HG03108 (cell line): ENCODE measurements around the gene SMARCA1.

ENCODE experiments used
- ATAC-seq: cut with Tn5 transposase; IDR thresholded peaks from one replicate; pipeline ENCODE4 v1.9.1; 2021; ENCODE audit warnings: moderate library complexity; ENCODE audit not compliant: unreplicated experiment

Gene SMARCA1

DNA sequence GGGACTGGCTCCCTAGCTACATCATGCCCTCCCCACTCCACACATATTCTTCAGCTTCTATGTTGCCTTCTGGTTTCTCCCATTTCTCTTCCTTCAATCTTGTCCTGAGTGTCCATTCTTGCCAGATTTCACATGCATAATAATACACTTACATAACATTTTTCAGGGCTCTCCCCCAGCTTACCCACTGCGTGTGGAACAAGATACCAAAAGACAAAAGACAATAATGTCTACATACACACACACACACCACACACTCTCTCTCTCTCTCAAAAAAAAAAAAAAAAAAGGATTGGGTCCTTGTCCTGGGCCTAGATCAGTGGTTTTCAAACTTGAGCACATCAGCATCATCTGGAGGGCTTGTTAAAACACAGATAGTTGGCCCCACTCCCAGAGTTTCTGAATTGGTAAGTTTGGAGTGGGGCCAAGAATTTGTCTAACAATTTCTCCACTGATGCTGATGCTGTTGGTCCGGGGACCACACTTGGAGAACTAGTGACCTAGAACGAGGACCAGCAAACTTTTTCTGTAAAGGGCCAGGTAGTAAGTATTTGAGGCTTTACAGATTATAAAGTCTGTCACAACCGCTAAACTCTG is 6.5 kb upstream of the SMARCA1 start:
- no peak for ATAC-seq

DNA sequence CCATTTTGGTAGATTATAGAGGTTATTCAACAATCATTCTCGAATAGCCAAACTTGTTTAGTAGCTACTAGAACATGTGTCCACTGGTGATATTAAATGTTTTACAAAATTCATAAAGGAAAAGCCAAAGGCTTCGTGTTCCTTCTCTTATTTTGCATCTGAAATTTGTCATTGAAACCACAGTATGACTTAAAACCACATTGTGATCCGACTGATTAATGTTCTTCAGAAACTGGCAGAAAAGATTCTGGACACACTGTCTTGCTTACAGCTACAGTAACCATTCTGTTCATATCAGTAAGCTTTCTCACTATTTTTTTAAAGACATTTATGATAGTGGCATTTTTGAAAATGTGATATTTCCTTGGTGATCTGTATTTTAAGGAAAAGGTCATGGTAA is 2.6 kb upstream of the SMARCA1 start:
- ATAC-seq, result no peak

DNA sequence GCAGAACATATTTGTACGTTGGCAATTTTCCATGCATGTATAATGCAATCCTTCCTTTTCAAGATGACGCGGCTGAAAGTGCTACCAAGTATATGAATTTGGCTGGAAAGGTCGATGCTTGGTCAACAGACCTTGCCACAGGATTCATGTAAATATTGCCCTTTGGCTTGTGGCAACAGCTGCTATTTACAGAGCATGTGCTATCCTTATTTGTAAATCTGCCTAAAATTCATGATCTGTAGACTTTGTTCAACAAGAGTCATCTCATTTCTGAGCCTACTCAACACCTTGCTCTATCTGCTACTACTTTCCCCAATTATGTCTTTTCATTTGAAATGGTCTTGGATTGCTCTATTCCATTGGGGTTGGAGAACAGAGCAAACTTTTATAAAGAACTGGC is 1.9 kb upstream of the SMARCA1 start:
- ATAC-seq, result no peak

DNA sequence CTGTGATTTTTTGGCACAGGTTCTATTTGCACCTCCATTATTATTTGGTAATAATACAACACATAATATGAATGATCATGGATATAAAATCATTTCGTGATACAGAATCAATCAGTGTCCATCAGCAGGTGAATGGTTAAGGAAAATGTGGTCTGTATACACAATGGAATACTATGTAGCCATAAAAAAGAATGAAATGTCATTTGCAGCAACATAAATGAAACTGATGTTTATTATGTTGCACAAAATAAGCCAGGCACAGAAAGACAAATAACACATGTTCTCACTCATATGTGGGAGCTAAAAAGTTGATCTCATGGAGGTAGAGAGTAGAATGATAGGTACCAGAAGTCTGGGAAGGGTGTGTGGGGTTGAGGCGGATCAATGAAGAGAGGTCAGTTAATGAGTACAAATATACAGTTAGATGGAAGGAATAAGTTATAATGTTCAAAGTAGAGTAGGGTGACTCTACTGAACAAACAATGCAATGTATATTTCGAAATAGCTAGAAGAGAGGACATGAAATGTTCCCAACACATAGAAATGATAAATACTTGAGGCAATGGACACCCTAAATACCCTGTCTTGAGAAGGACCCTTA is 1.1 kb upstream of the SMARCA1 start:
- ATAC-seq, result no peak

DNA sequence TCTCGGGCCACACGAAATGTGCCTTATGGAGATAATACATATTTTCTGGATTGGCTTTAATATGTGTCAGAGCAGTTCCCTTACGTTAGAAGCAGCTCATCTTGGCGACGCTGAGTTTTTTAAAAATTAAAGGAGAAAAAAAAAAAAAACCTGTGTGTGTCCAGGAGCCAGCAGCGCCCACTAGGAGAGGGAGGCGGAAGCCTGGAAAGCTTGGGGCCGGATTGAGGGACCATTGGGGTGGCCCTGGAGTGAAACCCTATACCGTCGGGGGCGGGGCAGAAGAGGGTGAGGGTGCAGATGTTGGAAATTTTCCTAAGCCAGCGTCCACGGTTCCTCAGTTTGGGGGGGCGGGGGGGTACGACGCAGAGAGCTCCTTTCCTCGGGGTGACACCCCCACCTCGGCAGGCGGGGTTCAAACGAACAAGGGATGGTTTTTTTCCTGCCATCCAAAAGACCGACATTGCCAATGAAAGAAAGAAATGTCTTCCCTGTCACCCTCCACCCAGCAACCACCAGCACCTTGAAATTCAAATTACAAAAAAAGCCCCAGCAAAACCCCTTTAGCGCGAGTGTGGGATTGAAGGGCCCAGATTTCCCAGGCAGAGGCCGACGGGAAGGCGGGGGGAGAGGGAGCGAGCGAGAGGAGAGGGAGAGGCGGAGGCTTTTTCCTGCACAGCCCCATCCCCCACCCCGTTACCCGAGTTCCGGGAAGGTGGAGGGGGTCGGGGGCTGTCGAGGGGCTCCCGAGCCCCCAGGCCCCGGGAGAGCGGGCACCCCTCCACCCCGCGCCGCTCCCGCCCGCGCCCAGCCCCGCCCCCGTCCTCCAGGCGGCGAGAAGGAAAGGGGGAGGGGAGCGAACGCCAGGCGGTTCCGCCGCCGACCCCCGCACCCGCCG is 859 bp downstream of the SMARCA1 start:
- ATAC-seq, result no peak

DNA sequence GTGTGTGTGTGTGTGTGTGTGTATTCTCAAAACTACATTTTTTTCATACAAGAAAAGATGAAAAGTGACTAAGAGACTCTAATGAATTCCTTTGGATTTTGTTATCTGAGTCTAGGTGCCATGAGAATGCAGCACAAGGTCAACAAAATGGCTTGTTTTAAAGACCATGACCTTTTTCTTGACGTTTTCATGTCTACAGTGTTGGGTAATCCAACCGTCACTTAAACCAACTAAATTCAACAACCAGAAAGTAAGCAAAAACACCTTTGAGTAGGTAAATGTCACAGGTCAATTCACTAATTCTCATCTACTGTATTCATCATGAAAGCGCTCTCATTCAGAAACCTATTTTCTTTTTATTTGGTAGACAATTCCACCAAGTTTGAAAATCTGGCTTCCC is 3.1 kb downstream of the SMARCA1 start:
- no peak for ATAC-seq

DNA sequence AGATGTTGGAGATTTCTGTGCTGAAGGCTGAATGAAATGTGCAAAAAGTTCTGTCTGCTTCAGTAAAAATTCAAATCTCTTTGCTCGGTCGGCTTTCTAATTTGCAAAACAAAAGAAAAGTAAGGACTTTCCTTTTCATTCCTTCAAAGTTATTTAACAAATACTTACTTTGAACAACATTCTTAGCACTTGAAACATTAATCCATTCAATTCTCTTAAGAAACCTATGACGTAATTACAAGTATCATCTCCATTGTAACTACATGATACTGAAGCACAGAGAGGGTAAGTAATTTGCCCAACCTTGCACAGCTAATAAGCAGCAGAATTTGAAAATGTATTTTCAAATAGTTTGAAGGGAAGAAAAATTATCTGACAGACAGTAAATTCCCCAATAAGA is 6.9 kb downstream of the SMARCA1 start:
- ATAC-seq, result no peak

DNA sequence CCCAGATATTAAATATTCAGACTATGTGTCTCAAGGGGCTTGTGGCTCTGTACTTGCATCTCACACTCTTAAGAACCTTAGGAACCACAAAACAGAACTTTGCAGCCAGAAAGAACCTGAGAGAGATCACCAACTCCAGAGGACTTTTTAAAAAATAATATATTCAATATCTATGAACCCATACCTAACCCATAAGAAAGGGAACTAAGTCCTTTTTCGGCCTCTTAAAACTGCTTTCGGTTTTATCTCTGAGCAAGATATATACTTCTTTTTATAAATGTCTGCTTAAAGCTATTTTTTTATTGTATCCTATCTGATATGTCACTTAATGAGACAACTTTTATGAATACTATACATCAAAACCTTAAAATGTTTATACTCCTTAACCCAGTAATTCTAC is 10.9 kb downstream of the SMARCA1 start:
- no peak for ATAC-seq

DNA sequence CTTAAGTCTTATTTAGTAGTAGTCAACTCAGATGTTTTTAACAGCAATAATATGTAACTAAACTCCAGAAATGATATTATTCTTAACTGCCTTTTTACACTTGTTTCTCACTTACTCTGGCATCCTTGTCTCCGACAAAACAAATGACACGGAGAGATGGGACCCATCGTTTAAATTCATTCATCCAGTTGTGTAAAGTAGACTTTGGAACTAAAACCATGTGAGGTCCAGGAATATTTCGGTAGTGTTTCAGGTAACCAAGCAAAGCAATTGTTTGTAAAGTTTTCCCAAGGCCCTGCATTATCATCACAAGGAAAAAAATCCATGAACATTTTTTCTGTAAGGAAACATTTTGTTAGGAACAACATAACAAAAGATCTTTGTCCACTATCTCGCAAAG is 11.6 kb downstream of the SMARCA1 start:
- no peak for ATAC-seq

DNA sequence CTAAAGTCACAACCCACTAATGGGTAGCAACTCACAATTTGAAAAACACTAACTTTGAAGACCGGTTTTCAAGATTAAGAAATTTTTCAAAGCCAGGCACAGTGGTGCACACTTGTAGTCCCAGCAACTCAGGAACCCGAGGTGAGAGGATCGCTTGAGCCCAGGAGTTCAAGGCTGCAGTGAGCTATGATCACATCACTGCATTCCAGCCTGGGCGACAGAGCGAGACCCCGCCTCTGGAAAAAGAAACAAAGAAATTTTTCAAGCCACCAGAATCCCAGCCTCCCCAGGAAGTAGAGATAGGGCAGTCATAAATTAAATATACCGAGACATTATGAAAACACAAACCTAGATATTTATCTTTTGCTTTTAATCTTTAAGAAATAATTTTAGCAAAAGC is 13.0 kb downstream of the SMARCA1 start:
- no peak for ATAC-seq

DNA sequence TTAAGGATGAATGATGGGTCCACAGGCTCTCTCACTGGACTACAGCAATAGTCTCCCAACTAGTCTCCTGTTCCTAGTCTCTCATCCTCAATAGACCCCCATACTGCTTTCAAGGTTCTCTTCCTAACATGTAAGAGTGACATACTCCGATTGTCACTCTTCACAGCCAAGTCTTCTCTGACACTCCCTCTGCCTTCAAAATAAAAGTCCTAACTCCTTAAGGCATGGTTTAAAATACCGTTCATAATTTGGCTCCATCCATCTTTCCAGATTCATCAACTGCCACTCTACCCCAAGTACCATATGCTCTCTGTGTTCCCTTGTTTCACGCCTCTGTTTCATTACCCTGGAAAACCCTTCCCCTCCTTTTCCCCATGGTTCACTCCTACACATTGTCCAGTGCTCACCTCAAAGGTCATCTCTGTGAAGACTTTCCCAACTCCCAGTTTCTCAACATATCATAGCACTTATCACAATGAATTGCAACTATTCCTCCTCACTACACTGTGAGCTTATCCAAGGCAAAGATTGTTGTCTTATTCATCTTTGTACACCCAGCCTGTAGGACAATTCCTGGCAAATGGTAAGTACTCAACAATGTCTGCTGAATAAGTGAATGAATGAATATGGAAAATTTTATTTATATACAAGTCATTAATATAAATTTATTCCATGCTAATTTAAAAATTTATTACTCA is 26.0 kb downstream of the SMARCA1 start:
- ATAC-seq, result no peak

DNA sequence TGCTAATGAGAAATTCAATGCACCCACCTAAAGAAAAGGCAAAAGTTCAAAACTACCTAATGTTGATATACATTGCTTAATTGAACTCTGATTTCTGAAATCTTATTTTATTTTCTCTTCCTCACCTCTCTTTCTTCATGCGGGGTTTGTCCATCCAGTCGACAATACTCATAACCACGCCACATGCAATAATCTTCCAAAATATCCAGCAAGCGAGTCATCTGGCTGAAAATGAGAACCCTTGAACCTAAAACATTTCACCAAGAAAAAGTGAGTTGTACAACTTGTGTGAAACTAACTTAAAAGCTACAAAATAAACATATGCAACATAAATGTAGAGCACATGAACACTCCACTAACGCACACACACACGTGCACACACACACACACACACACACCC is 26.7 kb downstream of the SMARCA1 start:
- no peak for ATAC-seq

DNA sequence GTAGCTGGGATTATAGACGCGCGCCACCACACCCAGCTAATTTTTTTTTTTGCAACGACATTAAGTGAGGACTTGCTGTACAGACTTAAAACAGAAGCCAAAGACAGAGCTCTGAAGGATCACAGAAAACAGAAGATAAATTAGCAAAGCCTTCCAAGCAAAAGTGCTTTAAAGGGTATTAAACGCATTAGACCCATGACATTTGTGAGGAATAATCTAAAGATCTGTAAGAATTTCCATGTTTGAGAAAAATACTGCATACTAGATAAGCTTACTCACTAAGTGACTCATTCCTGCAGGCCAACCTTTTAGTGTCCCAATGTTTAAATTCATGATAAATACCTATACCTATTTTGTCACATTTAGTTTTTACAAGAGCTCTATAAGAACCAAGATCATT is 27.4 kb downstream of the SMARCA1 start:
- no peak for ATAC-seq

DNA sequence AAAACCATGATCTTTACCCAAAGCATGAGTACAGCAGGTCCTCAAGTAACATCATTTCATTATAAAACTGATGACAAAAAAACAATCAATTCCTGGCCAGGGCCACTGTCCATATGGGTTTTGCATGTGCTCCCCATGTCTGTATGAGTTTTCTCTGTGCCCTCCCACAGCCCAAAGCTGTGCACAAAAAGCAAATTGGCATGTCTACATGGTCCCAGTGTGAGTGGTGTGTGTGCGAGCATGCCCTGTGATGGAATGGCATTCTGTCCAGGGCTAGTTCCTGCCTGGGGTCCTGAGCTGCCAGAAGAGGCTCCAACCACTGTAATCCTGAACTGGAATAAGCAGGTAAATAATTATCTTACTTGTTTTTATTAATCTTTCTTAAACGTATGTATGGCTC is 28.4 kb downstream of the SMARCA1 start:
- ATAC-seq, result no peak

DNA sequence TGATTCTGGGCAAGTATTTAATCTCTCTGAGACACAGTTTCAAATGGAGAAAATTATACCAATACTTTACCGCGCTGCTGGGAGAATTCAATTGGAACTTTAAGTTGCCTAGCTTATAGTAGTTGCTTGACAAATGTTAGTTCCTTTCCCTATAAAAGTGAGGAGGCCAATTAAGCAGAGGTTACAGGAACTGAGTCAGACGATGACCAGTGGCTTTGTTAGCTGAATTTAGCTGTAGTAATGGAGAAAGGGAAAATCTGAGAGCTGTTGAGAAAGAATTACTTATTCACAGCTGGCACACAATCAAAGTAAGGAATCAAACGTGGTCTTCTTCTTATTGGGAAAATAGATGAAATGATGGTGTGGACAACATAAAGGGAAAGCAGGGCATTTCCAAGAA is 29.6 kb downstream of the SMARCA1 start:
- ATAC-seq, result no peak

DNA sequence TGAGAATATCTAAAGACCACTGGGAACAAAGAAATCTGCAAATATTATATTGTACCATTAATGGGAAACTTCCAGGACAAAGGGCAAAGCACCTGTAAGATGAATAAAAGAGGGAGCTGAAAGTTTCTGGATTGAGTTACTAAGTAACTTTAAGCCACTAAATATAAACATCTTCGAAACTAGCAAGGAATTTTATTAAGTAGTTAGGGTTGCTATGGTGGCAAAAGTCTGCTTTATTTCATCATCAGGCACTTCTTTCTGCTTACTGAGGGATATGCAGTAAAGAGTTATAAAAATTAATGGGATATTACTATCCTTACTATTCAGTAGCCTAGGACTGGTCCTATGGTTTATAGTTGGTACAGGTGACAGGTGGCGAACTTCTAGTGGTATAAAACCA is 33.0 kb downstream of the SMARCA1 start:
- ATAC-seq, result no peak

DNA sequence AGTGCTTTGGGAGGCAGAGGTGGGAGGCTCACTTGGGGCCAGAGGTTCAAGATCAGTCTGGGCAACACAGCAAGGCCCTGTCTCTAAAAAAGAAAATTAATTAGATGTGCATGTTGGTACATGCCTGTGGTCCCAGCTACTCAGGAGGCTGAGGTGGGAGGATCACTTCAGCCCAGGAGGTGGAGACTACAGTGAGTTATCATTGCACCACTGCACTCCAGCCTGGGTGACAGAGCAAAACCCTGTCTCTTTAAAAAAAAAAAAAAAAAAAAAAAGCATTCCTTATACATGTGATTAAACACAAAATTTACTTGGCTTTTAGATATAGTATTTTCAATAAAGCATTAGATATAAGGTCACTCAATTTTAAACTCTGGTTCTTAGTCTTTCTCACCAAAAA is 34.9 kb downstream of the SMARCA1 start:
- ATAC-seq, result no peak

DNA sequence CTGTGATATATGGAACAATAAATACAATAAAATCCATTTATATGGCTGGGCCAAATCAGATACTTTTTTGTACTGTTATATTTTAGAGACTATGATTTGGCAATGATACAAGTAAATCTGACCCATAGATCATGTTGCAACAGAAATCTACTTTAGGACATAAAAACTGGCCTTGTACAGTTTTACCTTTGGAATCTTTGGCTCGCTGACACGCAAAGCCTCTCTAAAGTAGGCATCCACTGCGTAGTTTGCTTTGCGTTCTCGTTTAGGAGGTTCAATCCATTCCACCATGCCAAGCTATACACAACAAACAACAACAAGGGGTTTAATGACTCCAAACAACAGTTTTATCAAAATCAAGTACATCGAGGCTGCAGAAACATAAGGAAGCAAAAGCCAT is 42.4 kb downstream of the SMARCA1 start:
- ATAC-seq, result no peak

DNA sequence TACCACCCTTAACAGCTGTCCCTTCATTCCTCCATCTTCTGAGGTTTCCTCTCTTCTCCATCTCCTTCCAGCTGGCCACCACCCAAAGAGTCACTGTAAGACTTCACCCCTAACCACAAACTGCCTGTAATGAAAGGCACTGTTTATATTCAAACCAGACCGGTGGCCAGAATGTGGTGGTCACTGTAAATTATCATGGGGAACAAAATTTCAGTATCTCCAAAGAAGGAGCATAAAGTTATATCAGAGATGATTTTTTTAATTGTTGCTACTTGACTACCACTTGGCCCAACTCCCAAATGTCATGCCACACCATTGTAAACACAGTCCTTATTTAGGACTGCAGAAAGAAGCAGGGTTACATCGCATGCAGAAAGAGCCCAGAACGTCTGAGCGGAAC is 44.8 kb downstream of the SMARCA1 start:
- ATAC-seq, result no peak

DNA sequence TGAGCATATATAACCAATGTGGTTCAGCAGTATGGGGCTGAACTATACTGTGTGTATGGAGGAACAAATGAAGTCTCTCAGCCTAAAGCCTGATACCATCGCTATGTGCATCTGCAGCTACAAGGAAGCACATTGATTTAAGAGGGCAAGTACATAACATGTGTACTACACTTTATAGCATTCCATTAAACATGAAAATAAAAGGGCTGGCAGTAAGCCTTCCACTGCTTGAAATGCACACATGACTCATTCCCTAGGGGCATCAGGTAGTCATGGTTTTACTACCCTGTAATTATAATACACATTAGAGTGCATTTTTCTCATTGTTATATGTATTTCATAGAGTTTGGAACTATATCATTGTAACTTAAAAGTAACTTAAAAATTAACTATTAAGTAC is 51.2 kb downstream of the SMARCA1 start:
- no peak for ATAC-seq

DNA sequence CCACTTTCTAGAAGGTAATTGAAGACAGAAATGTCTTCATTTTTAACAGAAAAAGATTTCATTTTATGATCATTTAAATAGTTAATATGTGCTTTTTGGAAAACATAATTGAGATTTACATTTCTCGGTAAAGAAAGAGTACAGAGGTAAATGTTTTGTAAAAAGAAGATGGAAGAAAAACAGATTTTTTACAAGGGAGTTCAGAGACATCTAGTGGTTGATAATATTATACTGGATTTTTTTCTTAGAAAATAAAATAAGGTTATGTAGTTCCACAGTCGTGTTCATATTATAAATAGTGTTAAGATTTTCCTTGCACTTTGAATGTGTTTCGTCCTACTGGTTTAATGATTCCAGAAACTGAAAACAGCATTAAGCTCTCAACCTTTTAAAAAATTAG is 60.6 kb downstream of the SMARCA1 start:
- no peak for ATAC-seq
